ENCODE results near the gene UCN.

GRCh38 chr2:27281442-27281841 is 26.8 kb downstream of the UCN start:
- no peak for TF ChIP-seq EZH2 (IDR thresholded peaks at IDR 0.05)
- no peak for TF ChIP-seq POLR2AphosphoS5 (IDR thresholded peaks at IDR 0.05; ENCODE audit: borderline replicate concordance, low read depth, low read length)
- no peak for TF ChIP-seq FOXP2 (optimal IDR thresholded peaks at IDR 0.05; ENCODE audit: control extremely low read depth, extremely low read length, insufficient read depth)

Measured in SK-N-MC (cell line).